Pancreas (tissue), 10 donors: ENCODE data around the gene SDF2. TPM values are rescaled to one million over a fixed set of nuclear protein-coding genes. Genes with fewer than 3 reads are reported as not detected.

Experiments
- ATAC-seq, 4 donors: fragments of 200-7000 bp; cut with Tn5 transposase; one replicate each; pipeline versions ENCODE4 v1.8.0 to v1.9.1; 2020; ENCODE audit warnings: mild to moderate bottlenecking in 4 of 4, moderate library complexity in 4 of 4
- DNase-seq, 6 donors: peaks; one replicate each; pipeline ENCODE4 v3.0.0-alpha.2; 2020
- FAIRE-seq: peaks from 2 replicates; lab custom pipeline; 2012; peaks lifted over from hg19 to GRCh38; lab: Jason Lieb, UNC
- H3K27ac ChIP-seq, 4 donors: fragments of 200-600 bp; sonication (generic); 1 replicate in 3 of 4; 2 replicates in 1 of 4; pipeline versions ENCODE4 v1.5.0 to v1.8.0; 2020
- H3K27me3 ChIP-seq, 4 donors: fragments of 200-600 bp; one replicate each; pipeline ENCODE4 v1.8.0; 2021
- H3K36me3 ChIP-seq, 3 donors: fragments of 200-600 bp; sonication (generic) in 1 of 3; one replicate each; pipeline versions ENCODE4 v1.5.0 to v1.8.0; 2020 to 2021
- H3K4me1 ChIP-seq, 3 donors: fragments of 200-600 bp; one replicate each; pipeline ENCODE4 v1.8.0; 2021
- H3K4me3 ChIP-seq, 4 donors: fragments of 200-600 bp; sonication (generic) in 2 of 4; one replicate each; pipeline versions ENCODE4 v1.5.0 to v1.8.0; 2020 to 2021
- H3K9me3 ChIP-seq, 4 donors: fragments of 200-600 bp; one replicate each; pipeline ENCODE4 v1.8.0; 2021
- CTCF ChIP-seq, 4 donors: fragments of 200-600 bp; sonication (generic) in 3 of 4; IDR thresholded peaks; one replicate each; pipeline versions ENCODE4 v1.5.0 to v1.8.0; 2021; ENCODE audit warnings: antibody characterized with exemption in 4 of 4
- WGBS, 2 donors: extraction: QIAGEN DNeasy Blood & Tissue Kit; methylation state at CpG; one replicate each; pipeline ENCODE4 v1.1.7; 2013; 5-methylcytosine and 5-hydroxymethylcytosine counted together
- intact Hi-C, 3 donors: fragments of 100-400 bp; cut with DNase I; formaldehyde crosslinking; loops; one replicate each; pipeline versions ENCODE4 v1.11.1 to v1.14.2; 2022
- polyA plus RNA-seq, 2 donors: library from polyadenylated mRNA; stranded (reverse); fragments of 200-250 nt; gene quantifications; one replicate each; pipeline ENCODE4 v1.2.3, GENCODE V29; 2013
- total RNA-seq, 6 donors: library from RNA; stranded (reverse); fragmentation: NEBNext Ultra II Directional in 4 of 6; extraction: Animal tissue kit (Norgen Biotek cat#: 25700) in 4 of 6; gene quantifications; one replicate each; pipeline versions ENCODE4 v1.2.1 to v1.2.4, GENCODE V29; 2021 to 2023
- donor health status: healthy with polysubstance abuse.
- donor health status: DM: no; HTN: no; CAD: no; lungs with moderate emphysema.
- donor health status: DM: no; HTN: no; CAD: no.
- donor health status: control.
- donor health status: control.
- donor health status: Bipolar disorder and iron deficiency.
- donor health status: DM: yes; HTN: yes; CAD: no.
- donor health status: DM: no; HTN: no; CAD: no.
- donor health status: DM: no; HTN: no; CAD: no.
- donor health status: DM: yes; HTN: yes; CAD: no.

SDF2 gene
- total and polyA plus RNA-seq, 8 donors, result 13.8 to 38.6 (median 18.7) TPM

- peaks cover 0 to 17% (median 14%) of the 10 kb centered on the region in 3 donors for H3K36me3 ChIP-seq
- 72 to 74% methylated on average over 10 of the region's 10 CpGs for WGBS, 2 donors
- ATAC-seq, result no peak
Observed at GRCh38 chr17:28705728-28706334, 44.1 kb upstream of the SDF2 start.

GRCh38 chr17:28705074-28705659 lies 43.5 kb upstream of the SDF2 start:
- H3K9me3 ChIP-seq, result no peaks in the 10 kb centered on the region
- peaks cover 0 to 23% (median 21%) of the 10 kb centered on the region in 3 donors for H3K36me3 ChIP-seq
- no peak overlapping the region for H3K4me3 ChIP-seq
- no peaks in the 10 kb centered on the region for H3K27me3 ChIP-seq
- intact Hi-C loops, result no loop called here
- no peak for TF ChIP-seq CTCF (IDR thresholded peaks at IDR 0.05)
- DNase-seq, result peak in 1 of 6 donors; percentile 39
- H3K4me1 ChIP-seq, result no peaks in the 10 kb centered on the region
- no peak overlapping the region for H3K27ac ChIP-seq
- no peak for ATAC-seq
- FAIRE-seq, result no peak
- WGBS, 2 donors, result 81 to 90% methylated on average over 5 of the region's 5 CpGs

More at GRCh38 chr17:28705728-28706334, 44.1 kb upstream of the SDF2 start:
- intact Hi-C loops, result no loop called here
- Histone ChIP-seq H3K9me3 (no peaks in the 10 kb centered on the region), H3K4me3 (no peak overlapping the region), H3K27me3 (no peaks in the 10 kb centered on the region), H3K4me1 (no peaks in the 10 kb centered on the region), H3K27ac (no peak overlapping the region)
- FAIRE-seq, result no peak
- TF ChIP-seq CTCF (IDR thresholded peaks at IDR 0.05), result no peak
- no peak for DNase-seq

GRCh38 chr17:28704219-28704858 lies 42.6 kb upstream of the SDF2 start:
- no peak for TF ChIP-seq CTCF (IDR thresholded peaks at IDR 0.05)
- intact Hi-C loops, result no loop called here
- ATAC-seq (no peak), DNase-seq (peak in 1 of 6 donors; percentile 60), FAIRE-seq (no peak)
- 86 to 89% methylated on average over 13 to 14 of the region's 14 CpGs for WGBS, 2 donors
- Histone ChIP-seq H3K27ac (no peak overlapping the region), H3K27me3 (no peaks in the 10 kb centered on the region), H3K36me3 (peaks cover 0 to 31% (median 28%) of the 10 kb centered on the region in 3 donors), H3K4me3 (no peak overlapping the region), H3K4me1 (no peaks in the 10 kb centered on the region), H3K9me3 (no peaks in the 10 kb centered on the region)

GRCh38 chr17:28703552-28704218 lies 42.0 kb upstream of the SDF2 start:
- no peak for TF ChIP-seq CTCF (IDR thresholded peaks at IDR 0.05)
- H3K27ac ChIP-seq, result no peak overlapping the region
- H3K27me3 ChIP-seq, result no peaks in the 10 kb centered on the region
- DNase-seq (no peak), FAIRE-seq (no peak), ATAC-seq (no peak)
- no peak overlapping the region for H3K4me3 ChIP-seq
- no peaks in the 10 kb centered on the region for H3K9me3 ChIP-seq
- 85 to 89% methylated on average over 16 of the region's 16 CpGs for WGBS, 2 donors
- H3K36me3 ChIP-seq, result peaks cover 0 to 38% (median 33%) of the 10 kb centered on the region in 3 donors
- H3K4me1 ChIP-seq, result no peaks in the 10 kb centered on the region
- intact Hi-C loops, result no loop called here
